Calu3 (cell line): ENCODE data around the gene AK5. TPM values are rescaled to one million over a fixed set of nuclear protein-coding genes. Genes with fewer than 3 reads are reported as not detected.

Experiments used
- BruUV-seq: library from RNA; stranded (reverse); fragments of 400-500 nt; replicated peaks from 2 replicates; lab custom pipeline; 2021; lab: Mats Ljungman, UMichigan
- CTCF ChIA-PET: fragments of 300-600 bp; sonication (Branson Sonifier 250); formaldehyde crosslinking; loops from one replicate; lab custom pipeline; 2022; ENCODE audit warnings: antibody characterized with exemption; lab: Charles Lee
- DNase-seq: peaks from one replicate; pipeline ENCODE4 v3.0.0; 2022
- H3K27ac Mint-ChIP-seq: one replicate; pipeline ENCODE4 v1.8.0; 2022; ENCODE audit warnings: mixed read lengths; ENCODE audit not compliant: unreplicated experiment
- H3K27me3 Mint-ChIP-seq: one replicate; pipeline ENCODE4 v1.8.0; 2022; ENCODE audit warnings: mixed read lengths; ENCODE audit not compliant: unreplicated experiment
- H3K36me3 Mint-ChIP-seq: one replicate; pipeline ENCODE4 v1.8.0; 2022; ENCODE audit warnings: mild to moderate bottlenecking, moderate library complexity, mixed read lengths; ENCODE audit not compliant: insufficient read depth, unreplicated experiment
- H3K4me1 Mint-ChIP-seq: one replicate; pipeline ENCODE4 v1.8.0; 2022; ENCODE audit warnings: mild to moderate bottlenecking, low read depth, mixed read lengths; ENCODE audit not compliant: unreplicated experiment
- H3K4me3 Mint-ChIP-seq: one replicate; pipeline ENCODE4 v1.8.0; 2022; ENCODE audit warnings: mild to moderate bottlenecking, low read depth, moderate library complexity, mixed read lengths; ENCODE audit not compliant: unreplicated experiment
- H3K9me3 Mint-ChIP-seq: one replicate; pipeline ENCODE4 v1.8.0; 2022; ENCODE audit warnings: low read depth, mixed read lengths; ENCODE audit not compliant: unreplicated experiment
- intact Hi-C: fragments of 100-400 bp; cut with micrococcal nuclease; formaldehyde crosslinking; loops from one replicate; pipeline ENCODE4 v1.10.0; 2022; ENCODE audit not compliant: unreplicated experiment
- total RNA-seq: library from RNA; stranded (reverse); gene quantifications from 2 replicates; pipeline ENCODE4 v1.2.3, GENCODE V29; 2022
- TF ChIP-seq, protein P1 (sequence below): fragments of 200-600 bp; IDR thresholded peaks from one replicate; pipeline ENCODE4 v1.8.0; 2022; ENCODE audit warnings: antibody characterized with exemption; ENCODE audit not compliant: unreplicated experiment

Gene AK5
- total RNA-seq, 1 experiment from 2014 or later, result not detected

DNA sequence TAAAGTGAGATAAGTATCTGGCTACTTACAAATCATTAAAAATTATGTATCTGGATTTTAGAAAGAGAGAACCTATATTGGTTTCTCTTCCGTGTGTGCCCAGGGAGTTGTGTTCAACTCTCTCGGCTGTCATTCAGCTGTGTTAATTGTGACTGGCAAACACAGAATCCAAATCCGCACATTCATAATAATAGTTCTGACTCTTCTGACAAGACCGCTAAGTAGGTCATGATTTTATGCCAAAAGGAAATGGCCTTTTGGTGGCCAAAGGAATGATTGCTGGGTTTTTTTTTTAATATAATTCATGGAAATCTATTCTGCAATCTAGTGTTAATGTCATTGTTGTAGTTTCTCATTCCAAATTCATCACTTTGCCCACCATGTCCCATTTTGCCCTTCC is 110.7 kb downstream of the AK5 start:
- CTCF ChIA-PET, result no interaction called here
- no peak for DNase-seq
- Mint-ChIP-seq H3K27me3 (no peaks in the 10 kb centered on the region), H3K4me1 (no peaks in the 10 kb centered on the region), H3K4me3 (no peak overlapping the region), H3K9me3 (no peaks in the 10 kb centered on the region), H3K27ac (no peak overlapping the region), H3K36me3 (no peaks in the 10 kb centered on the region)
- intact Hi-C loops, result loop anchor here (10.0 kb wide), 1 partner anchor 142 kb away; no protein-coding TSS in a partner anchor
- BruUV-seq, result no TSS peak
- TF ChIP-seq, protein P1, sequence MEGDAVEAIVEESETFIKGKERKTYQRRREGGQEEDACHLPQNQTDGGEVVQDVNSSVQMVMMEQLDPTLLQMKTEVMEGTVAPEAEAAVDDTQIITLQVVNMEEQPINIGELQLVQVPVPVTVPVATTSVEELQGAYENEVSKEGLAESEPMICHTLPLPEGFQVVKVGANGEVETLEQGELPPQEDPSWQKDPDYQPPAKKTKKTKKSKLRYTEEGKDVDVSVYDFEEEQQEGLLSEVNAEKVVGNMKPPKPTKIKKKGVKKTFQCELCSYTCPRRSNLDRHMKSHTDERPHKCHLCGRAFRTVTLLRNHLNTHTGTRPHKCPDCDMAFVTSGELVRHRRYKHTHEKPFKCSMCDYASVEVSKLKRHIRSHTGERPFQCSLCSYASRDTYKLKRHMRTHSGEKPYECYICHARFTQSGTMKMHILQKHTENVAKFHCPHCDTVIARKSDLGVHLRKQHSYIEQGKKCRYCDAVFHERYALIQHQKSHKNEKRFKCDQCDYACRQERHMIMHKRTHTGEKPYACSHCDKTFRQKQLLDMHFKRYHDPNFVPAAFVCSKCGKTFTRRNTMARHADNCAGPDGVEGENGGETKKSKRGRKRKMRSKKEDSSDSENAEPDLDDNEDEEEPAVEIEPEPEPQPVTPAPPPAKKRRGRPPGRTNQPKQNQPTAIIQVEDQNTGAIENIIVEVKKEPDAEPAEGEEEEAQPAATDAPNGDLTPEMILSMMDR, result no peak

DNA sequence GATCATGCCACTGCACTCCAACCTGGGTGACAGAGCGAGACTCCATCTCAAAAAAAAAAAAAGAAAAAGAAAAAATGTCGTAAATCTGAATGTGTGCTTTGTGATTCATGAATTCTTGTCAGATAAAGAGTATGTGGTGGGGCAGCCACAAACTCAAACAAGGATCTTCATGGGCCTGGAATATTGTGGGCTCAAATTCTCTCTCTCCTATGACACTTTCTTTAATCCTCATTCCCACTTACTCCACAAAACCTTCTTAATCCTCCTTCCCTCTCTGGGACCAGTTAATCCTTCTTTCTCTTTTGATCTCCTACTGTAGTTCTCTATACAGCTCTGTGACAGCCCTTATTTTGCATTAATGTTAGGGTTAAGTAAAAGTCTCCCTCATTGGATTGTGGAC is 112.3 kb downstream of the AK5 start:
- intact Hi-C loops, result loop anchor here (10.0 kb wide), 1 partner anchor 141 kb away; no protein-coding TSS in a partner anchor
- Mint-ChIP-seq H3K27ac (no peak overlapping the region), H3K9me3 (no peaks in the 10 kb centered on the region), H3K4me3 (no peak overlapping the region), H3K4me1 (no peaks in the 10 kb centered on the region), H3K36me3 (no peaks in the 10 kb centered on the region), H3K27me3 (no peaks in the 10 kb centered on the region)
- CTCF ChIA-PET, result interaction anchor here (0.6 kb wide), 1 partner anchor 104 kb away, joined by 3 read pairs; no protein-coding TSS in a partner anchor
- no TSS peak for BruUV-seq
- no peak for DNase-seq
- TF ChIP-seq, protein P1, result no peak

GRCh38 chr1:77395051-77395450 is 113.2 kb downstream of the AK5 start:
- Mint-ChIP-seq H3K9me3 (no peaks in the 10 kb centered on the region), H3K36me3 (no peaks in the 10 kb centered on the region), H3K4me3 (no peak overlapping the region), H3K27ac (no peak overlapping the region), H3K27me3 (no peaks in the 10 kb centered on the region), H3K4me1 (no peaks in the 10 kb centered on the region)
- intact Hi-C loops, result loop anchor here (10.0 kb wide), 1 partner anchor 140 kb away; no protein-coding TSS in a partner anchor
- BruUV-seq, result no TSS peak
- TF ChIP-seq, protein P1, result no peak
- DNase-seq, result no peak
- CTCF ChIA-PET, result interaction anchor here (1.3 kb wide), 1 partner anchor 144 kb away, joined by 3 read pairs; no protein-coding TSS in a partner anchor

- no TSS peak for BruUV-seq
- TF ChIP-seq, protein P1, result no peak
- Mint-ChIP-seq H3K27me3 (no peaks in the 10 kb centered on the region), H3K9me3 (no peaks in the 10 kb centered on the region), H3K4me3 (no peak overlapping the region), H3K4me1 (no peaks in the 10 kb centered on the region), H3K27ac (no peak overlapping the region), H3K36me3 (no peaks in the 10 kb centered on the region)
- no peak for DNase-seq
- intact Hi-C loops, result loop anchor here (10.0 kb wide), 1 partner anchor 137 kb away; no protein-coding TSS in a partner anchor
- CTCF ChIA-PET, result no interaction called here
These were observed 116.3 kb downstream of the AK5 start for GRCh38 chr1:77398152-77398551.
